HG02884 (cell line): Measurements from ENCODE around the gene WNT16.
"Not testable (repeated sequence)": the region's sequence is repeated elsewhere in the genome, so short reads cannot be mapped to it uniquely, and the experiment has no call there.

ENCODE experiments used
- ATAC-seq: cut with Tn5 transposase; IDR thresholded peaks from one replicate; pipeline ENCODE4 v1.9.1; 2021; ENCODE audit warnings: mild to moderate bottlenecking, moderate library complexity; ENCODE audit not compliant: unreplicated experiment

WNT16 gene, protein sequence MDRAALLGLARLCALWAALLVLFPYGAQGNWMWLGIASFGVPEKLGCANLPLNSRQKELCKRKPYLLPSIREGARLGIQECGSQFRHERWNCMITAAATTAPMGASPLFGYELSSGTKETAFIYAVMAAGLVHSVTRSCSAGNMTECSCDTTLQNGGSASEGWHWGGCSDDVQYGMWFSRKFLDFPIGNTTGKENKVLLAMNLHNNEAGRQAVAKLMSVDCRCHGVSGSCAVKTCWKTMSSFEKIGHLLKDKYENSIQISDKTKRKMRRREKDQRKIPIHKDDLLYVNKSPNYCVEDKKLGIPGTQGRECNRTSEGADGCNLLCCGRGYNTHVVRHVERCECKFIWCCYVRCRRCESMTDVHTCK

DNA sequence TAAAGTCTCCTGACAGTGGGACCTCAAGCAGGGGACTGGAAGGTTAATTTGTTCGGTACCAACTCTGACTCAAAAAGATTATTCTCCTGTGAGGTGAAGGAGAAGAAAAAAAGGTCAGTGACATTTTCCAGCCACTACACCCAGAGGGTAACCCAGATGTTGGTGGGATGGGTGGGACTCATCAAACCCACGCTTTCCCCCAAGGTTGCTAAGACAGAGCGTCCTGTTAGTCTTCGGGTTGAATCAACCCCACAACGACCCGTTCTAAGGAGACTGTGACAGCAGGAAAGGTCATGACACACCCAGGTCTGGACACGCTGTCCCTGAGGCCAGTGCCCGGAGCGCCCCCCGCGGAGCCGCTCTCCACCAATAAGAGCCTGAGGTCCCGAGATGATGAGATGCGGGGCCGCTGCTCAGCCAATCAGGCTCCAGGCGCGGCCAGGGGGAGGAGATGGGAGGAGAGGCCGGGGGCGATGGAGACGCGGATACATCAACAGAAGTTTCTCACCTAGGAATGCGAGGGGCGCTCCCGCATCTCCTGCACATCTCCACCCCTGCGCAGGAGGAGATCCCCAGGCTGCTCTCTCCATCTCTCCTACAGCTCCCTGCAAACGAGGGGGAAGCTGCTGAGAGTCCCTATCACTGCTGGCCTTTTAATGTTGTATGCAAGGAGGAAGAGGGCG, at the start of gene WNT16:
Gene WNT16, plus strand, starts transcription at position 493 of the 683 bp plus-strand sequence. CDS start 293 bp downstream, outside the sequence.
- ATAC-seq: no peak

DNA sequence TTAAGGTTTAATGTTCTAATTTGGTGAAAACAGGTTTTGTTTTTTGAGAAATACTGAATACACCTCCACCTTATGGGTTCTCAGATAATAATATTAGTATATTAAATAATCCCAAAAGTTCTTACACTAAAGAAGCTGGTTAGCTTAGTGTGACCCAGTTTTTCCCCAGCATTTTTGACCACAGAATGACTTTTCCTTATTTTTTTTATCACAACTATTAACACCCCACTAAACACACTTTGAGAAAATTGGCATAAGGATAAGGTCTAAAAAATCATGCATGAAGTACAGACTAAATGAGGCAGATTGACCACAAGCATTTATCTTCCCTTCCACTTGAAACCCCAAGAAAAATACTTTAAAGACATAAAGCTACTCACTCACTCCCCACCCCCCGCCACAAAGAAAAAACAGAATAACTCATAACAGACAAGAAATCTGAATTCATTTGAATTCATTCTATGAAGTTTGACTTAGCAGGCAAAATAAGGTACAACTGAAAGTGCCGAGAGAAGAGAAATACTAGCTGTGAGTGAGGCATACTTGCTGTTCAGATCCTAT, 49.7 kb upstream of the WNT16 start:
- ATAC-seq: no peak

DNA sequence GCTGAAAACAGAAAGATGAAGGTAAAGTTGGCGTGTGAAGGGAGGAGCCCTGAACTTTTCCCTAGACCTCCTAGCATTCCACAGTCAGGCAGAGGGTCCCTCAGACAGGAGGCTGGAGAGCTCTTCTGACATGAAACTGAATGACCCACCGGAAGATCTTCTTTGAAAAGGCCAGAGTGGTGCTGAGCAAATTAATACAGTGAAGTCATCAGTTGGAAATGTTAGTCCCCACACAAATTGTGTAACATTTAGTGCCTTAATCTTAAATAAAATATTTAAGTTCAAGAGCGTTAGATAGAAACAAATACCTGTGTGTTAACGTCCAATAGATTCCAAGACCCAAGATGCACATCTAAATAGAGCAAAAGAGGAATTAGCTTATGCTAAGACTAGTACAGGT, 49.0 kb upstream of the WNT16 start:
- no peak for ATAC-seq

DNA sequence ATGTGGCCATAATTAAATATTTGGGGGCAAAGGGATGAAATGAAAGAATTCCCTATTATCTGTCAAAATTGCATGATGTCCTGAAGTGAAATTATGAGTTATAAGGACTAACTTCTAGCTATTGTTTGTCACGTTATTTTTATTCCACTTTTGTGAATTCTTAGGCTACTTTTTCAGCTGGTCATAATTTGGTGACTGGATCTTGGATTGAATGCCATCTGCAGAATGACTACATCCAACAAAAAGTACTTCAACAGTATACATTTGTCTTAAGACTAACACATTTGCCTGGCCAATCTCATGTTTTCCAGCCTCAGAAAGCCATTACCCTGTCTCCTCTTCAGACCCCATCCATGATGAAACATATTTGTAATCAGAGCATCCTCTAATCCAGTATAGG, 48.1 kb upstream of the WNT16 start:
- no peak for ATAC-seq

DNA sequence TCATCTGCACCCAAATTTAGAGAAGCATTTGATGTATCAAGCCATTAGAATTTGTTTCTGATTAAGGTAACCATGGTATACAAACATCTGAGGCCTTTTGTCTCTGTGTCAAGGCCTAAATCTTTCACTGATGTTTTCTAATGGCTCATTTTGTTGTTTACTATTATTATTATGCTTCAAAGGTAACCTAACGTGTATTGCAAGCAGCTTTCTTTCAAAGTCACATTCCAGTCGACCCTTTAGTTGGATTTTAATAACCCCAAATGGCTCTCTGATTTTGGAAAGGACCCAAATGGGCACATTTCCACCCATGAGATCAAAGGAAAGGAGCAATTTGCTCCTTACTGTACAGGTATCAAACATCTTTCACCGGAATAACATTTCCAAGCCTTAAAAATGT, 46.7 kb upstream of the WNT16 start:
- ATAC-seq: no peak

DNA sequence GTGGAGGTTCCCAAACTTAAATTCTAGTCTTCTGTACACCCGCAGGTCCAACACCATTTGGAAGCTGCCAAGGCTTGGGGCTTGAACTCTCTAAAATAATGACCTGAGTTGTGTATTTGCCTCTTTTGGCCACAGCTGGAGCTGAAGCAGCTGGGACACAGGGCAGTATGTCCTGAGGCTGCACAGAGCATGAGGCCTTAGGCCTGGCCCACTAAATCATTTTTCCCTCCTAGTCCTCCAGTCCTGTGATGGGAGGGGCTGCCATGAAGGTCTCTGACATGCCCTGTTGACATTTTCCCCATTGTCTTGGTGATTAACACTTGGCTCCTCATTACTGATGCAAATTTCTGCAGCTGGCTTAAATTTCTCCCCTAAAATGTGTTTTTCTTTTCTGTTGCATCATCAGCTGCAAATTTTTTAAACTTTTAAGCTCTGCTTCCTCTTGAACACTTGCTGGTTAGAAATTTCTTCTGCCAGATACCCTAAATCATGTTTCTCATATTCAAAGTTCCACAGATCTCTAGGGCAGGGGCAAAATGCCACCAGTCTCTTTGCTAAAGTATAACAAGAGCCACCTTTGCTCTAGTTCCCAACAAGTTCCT, 43.6 kb upstream of the WNT16 start:
- no peak for ATAC-seq

DNA sequence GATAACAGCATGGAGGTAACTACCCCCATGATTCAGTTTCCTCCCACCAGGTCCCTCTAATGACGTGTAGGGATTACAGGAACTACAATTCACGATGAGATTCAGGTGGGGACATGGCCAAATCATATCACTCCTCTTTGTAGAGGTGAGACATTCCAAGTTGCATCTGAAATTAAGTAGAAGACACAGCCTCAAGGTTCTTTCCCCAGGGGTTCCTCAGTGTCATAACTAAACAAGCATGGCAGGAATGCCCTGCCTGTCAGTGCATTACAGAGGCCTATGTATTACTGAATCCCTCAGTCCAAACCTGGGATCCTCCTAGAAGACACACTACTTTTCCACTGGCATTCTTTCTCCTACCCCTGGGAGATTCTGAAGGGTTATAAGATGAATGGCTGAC, 42.6 kb upstream of the WNT16 start:
- no peak for ATAC-seq

DNA sequence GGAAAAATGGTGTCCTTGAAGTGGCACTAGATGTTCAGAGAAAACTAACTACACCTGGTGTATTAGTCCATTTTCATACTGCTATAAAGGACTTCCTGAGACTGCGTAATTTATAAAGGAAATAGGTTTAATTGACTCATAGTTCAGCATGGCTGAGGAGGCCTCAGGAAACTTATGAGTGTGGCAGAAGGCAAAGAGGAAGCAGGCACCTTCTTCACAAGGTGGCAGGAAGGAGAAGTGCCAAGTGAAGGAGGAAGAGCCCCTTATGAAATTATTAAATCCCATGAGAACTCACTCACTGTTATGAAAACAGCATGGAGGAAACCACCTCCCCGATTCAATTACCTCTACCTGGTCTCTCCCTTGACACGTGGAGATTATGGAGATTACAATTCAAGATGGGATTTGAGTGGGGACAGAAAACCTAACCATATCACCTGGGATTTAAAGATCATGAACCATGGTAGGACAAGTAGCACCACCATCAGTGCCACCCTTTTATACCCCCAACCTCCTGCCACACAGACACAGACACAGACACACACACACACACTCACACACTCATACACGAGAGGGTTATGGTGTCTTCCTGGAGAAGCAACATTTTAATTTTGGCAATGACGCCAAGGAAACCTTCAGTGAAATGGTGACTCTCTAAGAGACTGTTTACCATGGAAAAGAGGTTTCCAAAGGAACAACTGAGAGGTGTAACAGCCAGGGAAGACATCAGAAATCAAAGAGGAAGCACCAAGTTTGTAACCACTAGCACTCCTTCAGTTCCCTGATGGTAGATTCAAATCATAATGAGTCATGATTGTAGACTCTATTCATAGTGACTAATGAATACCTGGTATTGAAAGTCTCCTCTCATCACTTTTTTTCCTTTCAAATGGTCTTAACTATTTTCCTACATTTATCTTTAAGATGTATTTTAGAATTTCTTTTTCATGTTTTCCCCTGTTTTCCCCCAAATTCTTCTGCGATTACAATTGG, 41.8 kb upstream of the WNT16 start:
- ATAC-seq: no peak

DNA sequence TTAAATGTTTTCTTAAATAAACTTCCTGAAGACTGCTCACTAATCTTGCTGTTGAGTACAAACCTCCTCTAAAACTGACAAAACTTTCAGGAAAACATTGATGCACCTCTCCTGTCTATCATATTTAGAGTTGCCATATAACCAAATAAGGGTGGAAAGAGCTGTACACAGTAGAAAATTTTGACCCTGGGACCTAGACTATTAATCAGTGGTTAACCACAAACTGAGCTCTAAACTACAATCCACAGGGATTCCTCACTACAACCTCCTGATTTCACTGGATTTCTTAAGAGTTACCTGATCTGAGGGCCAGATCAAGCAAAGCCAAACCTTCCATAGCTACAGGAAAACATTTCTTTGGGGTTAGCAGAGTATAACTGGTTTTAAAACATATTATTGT, 39.9 kb upstream of the WNT16 start:
- no peak for ATAC-seq

DNA sequence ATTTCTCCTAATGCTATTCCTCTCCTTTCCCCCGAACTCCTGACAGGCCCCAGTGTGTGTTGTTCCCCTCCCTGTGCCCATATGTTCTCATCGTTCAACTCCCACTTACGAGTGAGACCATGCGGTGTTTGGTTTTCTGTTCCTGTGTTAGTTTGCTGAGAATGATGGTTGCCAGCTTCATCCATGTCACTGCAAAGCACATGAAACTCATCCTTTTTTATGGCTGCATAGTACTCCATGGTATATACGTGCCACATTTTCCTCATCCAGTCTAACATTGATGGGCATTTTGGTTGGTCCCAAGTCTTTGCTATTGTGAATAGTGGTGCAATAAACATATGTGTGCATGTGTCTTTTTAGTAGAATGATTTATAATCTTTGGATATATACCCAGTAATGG, 38.9 kb upstream of the WNT16 start:
- not testable (repeated sequence) for ATAC-seq

DNA sequence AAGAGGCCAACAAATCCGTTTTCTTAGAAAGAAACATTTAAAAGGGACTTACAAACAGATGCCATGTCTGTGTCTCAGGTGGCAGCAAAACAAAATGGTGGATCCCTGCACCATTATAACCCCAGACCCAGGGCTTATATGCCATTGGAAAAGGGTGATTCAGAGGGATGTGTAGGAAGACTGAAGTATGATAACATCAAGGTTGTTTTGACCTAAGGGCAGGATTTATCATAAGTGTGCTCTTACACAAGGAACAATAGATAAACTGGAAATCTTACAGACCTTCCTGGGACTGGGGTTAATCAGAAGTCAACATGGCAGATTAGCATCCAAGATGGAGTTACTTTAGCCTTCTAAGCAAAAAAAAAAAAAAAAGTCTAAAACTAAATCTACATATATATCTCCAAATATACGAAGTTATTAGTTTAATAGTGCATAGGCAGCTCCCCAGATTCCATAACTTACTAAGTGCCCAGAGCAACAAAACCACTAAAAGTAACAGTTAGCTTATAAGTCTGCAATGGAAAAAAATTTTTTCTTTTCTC, 34.3 kb upstream of the WNT16 start:
- no peak for ATAC-seq

DNA sequence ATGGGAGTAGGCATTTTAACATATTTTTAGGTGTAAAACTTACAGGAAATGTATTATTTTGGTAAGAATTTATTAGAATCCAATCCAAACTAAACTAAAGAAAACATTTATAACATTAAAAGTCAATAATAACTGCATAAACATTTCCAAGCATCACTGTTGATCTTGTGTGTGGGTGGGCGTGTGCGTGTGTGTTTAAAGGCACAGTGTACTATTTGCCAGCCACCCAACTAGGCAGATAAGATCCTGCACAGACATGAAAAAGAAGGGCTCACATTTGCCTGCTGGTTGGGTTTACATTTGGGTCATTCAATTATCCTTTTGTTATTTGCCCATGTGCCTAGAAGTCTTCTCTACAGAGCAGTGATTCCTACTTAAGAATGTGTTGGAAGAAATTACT, 31.0 kb upstream of the WNT16 start:
- no peak for ATAC-seq

DNA sequence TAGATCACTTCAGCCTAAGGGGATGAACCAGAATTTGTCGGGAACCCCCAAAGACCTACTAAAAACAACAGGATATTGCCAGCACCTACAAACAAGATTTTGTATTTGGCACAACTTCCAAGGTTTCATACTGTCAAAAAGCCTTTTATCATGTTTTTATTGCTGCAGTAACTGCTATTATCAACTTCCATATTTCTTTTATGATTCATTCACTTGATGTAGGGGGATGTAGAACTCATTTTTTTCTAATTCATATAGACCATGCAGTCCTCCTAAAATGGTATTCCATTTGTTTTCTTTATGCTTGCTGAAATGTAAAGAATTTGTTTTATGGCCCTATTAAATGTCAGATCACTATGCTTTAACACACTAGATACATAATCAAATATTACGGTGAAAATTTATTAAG, 30.0 kb upstream of the WNT16 start:
- ATAC-seq: no peak

DNA sequence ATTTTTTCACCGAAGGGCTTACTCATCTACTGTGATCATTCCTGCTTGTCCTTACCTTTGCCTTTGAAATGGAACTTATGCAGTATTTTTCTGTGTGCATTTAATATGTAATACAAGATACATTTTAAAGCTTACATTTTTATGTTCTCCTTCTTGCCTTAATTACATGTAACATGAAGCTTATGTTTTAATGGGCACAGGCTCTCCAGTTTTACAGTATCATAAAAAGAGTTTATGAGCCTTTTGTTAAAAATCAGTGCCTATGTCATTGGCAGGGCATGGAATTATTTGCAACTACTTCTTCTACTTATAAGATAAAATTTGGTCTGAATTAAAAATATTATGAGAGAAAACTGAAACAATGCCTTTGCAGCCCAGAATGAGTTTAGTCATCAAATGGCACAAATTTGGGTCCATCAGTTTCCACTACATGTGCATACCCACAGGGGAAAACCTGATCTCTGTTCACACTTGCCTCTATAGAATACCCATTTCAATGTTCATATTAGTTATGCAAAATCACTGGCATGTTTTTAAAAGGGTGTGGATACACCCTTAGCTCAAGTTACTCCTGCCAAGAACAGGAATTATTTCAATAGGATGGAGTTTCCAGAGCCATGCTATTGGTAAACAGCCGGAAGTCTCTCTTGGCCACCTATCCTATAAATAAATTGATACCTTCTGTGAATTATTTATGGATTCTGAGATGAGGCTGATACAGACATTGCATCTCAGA, 27.9 kb upstream of the WNT16 start:
- no peak for ATAC-seq

DNA sequence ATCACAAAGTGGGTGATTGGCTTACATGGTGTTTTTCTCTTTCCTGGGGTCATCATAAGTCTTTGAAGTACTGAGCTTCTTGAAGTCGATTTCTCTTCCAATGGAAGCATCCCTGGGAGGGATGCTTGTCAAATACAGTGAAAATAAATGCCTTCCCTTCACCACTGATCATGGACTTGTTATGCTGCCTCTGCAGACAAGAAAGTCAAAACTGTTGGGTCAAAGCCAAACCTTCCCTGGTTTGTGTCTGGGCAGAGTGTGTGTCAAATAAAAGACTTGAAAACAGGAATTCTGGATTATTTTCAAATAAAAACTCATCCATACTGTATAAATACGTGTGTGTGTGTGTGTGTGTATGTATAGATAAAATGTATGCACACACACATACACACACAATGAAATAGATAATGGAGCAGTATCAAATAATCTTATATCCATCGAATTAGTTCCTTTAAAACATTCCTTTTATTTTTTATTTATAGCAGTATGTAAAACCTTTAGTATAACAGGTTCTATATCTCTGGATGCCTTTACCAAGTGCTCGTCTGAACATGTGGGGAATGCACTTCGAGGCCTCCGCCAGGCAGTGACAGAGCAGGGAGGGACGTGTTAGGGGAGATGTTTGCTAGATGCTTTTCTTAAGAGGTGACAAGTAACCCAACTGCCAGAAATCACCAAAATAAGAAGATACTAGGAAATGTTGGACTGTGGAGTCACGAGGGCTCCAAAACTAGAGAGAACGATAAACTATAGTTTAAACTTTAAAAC, 27.2 kb upstream of the WNT16 start:
- no peak for ATAC-seq

DNA sequence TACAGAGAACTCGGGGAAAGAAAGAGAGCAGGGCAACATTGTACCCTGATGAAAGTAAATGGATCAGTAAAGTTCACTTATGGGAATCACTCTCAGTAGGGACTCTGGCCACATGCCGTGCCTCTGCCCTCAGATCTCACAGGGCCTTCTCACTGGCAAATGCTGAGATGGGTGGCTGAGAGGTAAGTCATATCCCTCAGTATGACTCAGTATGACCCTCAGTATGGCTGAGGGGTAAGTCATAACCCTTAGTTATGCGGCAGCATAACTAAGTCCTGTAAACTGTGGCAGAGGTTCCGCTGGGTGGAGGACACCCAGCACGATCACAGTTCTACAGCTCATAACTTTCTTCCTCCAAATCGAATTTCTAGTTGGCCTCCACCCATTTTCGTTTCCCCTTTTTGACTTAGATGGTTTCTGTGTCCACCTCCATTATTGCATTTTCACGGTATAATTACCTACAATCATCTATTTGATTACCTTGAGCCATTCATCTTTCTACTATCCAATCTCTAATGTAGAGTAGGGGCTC, 26.5 kb upstream of the WNT16 start:
- peak; percentile 96 for ATAC-seq

DNA sequence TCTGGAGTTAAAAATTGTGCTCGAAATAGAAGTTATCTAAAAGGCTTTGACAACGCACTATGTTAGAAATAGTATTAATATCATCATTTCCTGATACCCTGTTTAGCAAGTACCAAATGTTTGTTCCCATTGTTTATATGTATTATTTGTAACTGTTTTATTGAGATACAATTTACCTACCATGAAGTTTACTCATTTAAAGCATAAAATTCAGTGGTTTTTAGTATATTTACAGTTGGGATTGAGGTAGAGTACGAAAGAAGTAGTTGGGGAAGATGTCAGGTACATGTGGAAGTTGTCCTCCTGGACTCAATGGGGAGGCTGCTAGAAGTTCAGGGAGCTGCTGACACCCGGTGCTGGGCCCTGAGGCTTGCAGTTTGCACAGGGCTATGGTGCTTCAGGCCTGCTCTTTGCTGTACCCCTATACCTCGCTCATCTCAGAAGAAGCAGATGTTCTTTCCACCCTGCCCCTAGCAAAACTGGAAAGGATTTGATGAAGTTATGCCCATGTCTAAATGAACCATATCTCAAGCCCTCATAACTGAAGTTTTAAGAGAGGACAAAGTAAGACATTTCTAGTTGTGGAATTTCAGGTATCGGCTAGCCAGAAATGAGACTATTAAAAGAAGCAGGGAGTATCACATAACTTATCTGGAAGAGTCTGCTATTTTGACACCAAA, 25.2 kb upstream of the WNT16 start:
- ATAC-seq: no peak

DNA sequence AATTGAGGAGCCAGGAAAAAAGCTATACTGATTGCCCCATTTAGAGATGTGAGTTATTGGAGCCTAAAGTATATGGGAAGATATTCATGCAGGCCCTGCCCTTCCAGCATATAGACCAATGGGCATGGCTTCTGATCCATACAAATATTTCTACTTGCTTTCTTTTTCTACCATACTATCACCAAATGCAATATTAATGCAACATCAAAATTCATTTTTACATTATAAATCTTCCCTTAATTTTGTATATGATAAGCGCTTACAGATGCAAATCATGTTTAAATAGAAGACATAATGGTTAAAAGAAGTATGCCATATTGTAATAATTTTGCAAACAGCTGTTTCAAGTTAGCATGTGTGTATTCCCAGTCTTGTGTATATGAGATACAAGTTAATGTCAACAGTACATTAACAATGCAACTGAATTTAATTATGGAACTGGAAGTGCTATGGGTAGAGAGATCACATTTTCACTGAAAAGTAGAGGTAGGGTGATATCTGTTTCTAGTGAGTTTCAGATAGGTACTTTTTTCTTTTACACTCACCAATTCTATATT, 24.6 kb upstream of the WNT16 start:
- no peak for ATAC-seq
